HEK293T (cell line): ENCODE results near the gene SRGAP1.

Experiments
- BHLHE40 ChIP-seq: fragments of 450-650 bp; IDR thresholded peaks from 2 replicates; pipeline ENCODE4 v1.6.1; 2016; ENCODE audit warnings: mild to moderate bottlenecking, moderate library complexity, borderline replicate concordance
- CTBP1 ChIP-seq: fragments of 450-650 bp; IDR thresholded peaks from 2 replicates; pipeline ENCODE4 v1.6.1; 2016; ENCODE audit warnings: borderline replicate concordance
- ELF4 ChIP-seq: fragments of 450-650 bp; IDR thresholded peaks from 2 replicates; pipeline ENCODE4 v1.6.1; 2017; ENCODE audit warnings: antibody characterized with exemption
- LEF1 ChIP-seq: fragments of 450-650 bp; IDR thresholded peaks from 2 replicates; pipeline ENCODE4 v1.6.1; 2017; ENCODE audit warnings: mild to moderate bottlenecking, borderline replicate concordance
- SP1 ChIP-seq: fragments of 450-650 bp; IDR thresholded peaks from 2 replicates; pipeline ENCODE4 v1.6.1; 2017
- SUZ12 ChIP-seq: fragments of 450-650 bp; IDR thresholded peaks from 2 replicates; pipeline ENCODE4 v1.6.1; 2016; ENCODE audit warnings: mild to moderate bottlenecking
- TARDBP ChIP-seq: fragments of 450-650 bp; IDR thresholded peaks from 2 replicates; pipeline ENCODE4 v1.6.1; 2016

GRCh38 chr12:63870838-63871237, 26.3 kb downstream of the SRGAP1 start:
- no peak for TF ChIP-seq BHLHE40
- no peak for TF ChIP-seq TARDBP
- no peak for TF ChIP-seq CTBP1
- TF ChIP-seq SP1, result no peak
- TF ChIP-seq SUZ12, result no peak
- no peak for TF ChIP-seq LEF1
- TF ChIP-seq ELF4, result no peak
